Spleen (tissue), 11 donors: ENCODE measurements around the gene CETN3. TPM values are rescaled to one million over a fixed set of nuclear protein-coding genes. Genes with fewer than 3 reads are reported as not detected.
"Not testable (repeated sequence)": the region's sequence is repeated elsewhere in the genome, so short reads cannot be mapped to it uniquely, and the experiment has no call there.

ENCODE experiments used
- DNase-seq: peaks from one replicate; pipeline ENCODE4 v3.0.0-alpha.2; 2020
- H3K27ac ChIP-seq, 8 donors: fragments of 200-600 bp; sonication (generic) in 7 of 8; 1 replicate in 4 of 8; 2 replicates in 4 of 8; pipeline versions ENCODE4 v1.5.0 to v1.8.0; 2016 to 2021; ENCODE audit warnings: inconsistent platforms in 4 of 8, mild to moderate bottlenecking in 4 of 8, moderate library complexity in 1 of 8
- H3K27me3 ChIP-seq, 7 donors: fragments of 200-600 bp; sonication (generic) in 6 of 7; replicated peaks in 1 of 7; 1 replicate in 4 of 7; 2 replicates in 3 of 7; pipeline versions ENCODE4 v1.5.0 to v1.8.0; 2016 to 2021; ENCODE audit warnings: inconsistent platforms in 3 of 7, mild to moderate bottlenecking in 1 of 7
- H3K36me3 ChIP-seq, 6 donors: fragments of 200-600 bp; sonication (generic) in 5 of 6; 1 replicate in 4 of 6; 2 replicates in 2 of 6; pipeline versions ENCODE4 v1.5.0 to v1.8.0; 2016 to 2021; ENCODE audit warnings: inconsistent platforms in 2 of 6
- H3K4me1 ChIP-seq, 6 donors: fragments of 200-600 bp; sonication (generic) in 5 of 6; 1 replicate in 3 of 6; 2 replicates in 3 of 6; pipeline versions ENCODE4 v1.5.0 to v1.8.0; 2016 to 2021; ENCODE audit warnings: inconsistent platforms in 3 of 6
- H3K4me3 ChIP-seq, 8 donors: fragments of 200-600 bp; sonication (generic) in 7 of 8; 1 replicate in 4 of 8; 2 replicates in 4 of 8; pipeline versions ENCODE4 v1.5.0 to v1.8.0; 2016 to 2021; ENCODE audit warnings: inconsistent platforms in 4 of 8, mild to moderate bottlenecking in 4 of 8, moderate library complexity in 2 of 8
- H3K9me3 ChIP-seq, 8 donors: fragments of 200-600 bp; sonication (generic) in 7 of 8; 1 replicate in 4 of 8; 2 replicates in 4 of 8; pipeline versions ENCODE4 v1.5.0 to v1.8.0; 2016 to 2021; ENCODE audit warnings: inconsistent platforms in 4 of 8
- CTCF ChIP-seq, 11 experiments: fragments of 200-600 bp in 7 of 11; fragments of 450-650 bp in 4 of 11; sonication (generic) in 4 of 11; IDR thresholded peaks in 8 of 11; conservative IDR thresholded peaks in 3 of 11; 1 replicate in 7 of 11; 2 replicates in 4 of 11; pipeline versions ENCODE4 v1.4.0 to v1.8.0; 2016 to 2021; ENCODE audit warnings: antibody characterized with exemption in 11 of 11, inconsistent platforms in 4 of 11, mild to moderate bottlenecking in 1 of 11
- POLR2A ChIP-seq, 3 donors: fragments of 450-650 bp; IDR thresholded peaks; one replicate each; pipeline ENCODE4 v1.5.1; 2017; ENCODE audit warnings: antibody characterized with exemption in 3 of 3, mild to moderate bottlenecking in 1 of 3
- POLR2AphosphoS5 ChIP-seq, 3 donors: sonication (generic); formaldehyde crosslinking; IDR thresholded peaks; one replicate each; pipeline ENCODE4 v1.5.1; 2017; ENCODE audit warnings: antibody characterized with exemption in 3 of 3
- WGBS, 5 donors: extraction: QIAGEN DNeasy Blood & Tissue Kit in 3 of 5; methylation state at CpG; one replicate each; pipeline versions ENCODE4 v1.1.5 to v1.1.7; 2013 to 2018; 5-methylcytosine and 5-hydroxymethylcytosine counted together
- intact Hi-C: fragments of 100-400 bp; cut with DNase I; formaldehyde crosslinking; loops from one replicate; pipeline ENCODE4 v1.15.0; 2023; ENCODE audit warnings: low total_unique reads
- polyA plus RNA-seq, 3 donors: library from polyadenylated mRNA; stranded (reverse); fragments of 200-250 nt; gene quantifications; one replicate each; pipeline ENCODE4 v1.2.1, GENCODE V29; 2013
- total RNA-seq, 7 donors: library from RNA; depleted of rRNA in 3 of 7; stranded (reverse); fragments of >200 nt in 3 of 7; fragmentation: NEBNext Ultra II Directional in 4 of 7; extraction: Animal tissue kit (Norgen Biotek cat#: 25700) in 4 of 7; gene quantifications; one replicate each; pipeline versions ENCODE4 v1.1.0 to v1.2.1, GENCODE V29; 2016 to 2021
- donor health status: healthy with polysubstance abuse.
- donor health status: DM: no; HTN: no; CAD: no; lungs with moderate emphysema.
- donor health status: DM: no; HTN: no; CAD: no.
- donor health status: Bipolar disorder and iron deficiency.
- donor health status: healthy.
- donor health status: DM: no; HTN: no; CAD: no.
- donor health status: DM: yes; HTN: yes; CAD: no.

The CETN3 gene
- total and polyA plus RNA-seq, 10 donors = 7.8 to 28.2 (median 16.8) TPM

GRCh38 chr5:90379652-90380051 is 29.9 kb downstream of the CETN3 start:
- Histone ChIP-seq H3K36me3 (no peaks in the 10 kb centered on the region), H3K27me3 (peaks cover 0 to 7% (median 0%) of the 10 kb centered on the region in 7 donors), H3K27ac (no peak overlapping the region), H3K4me3 (no peak overlapping the region), H3K4me1 (no peaks in the 10 kb centered on the region), H3K9me3 (no peaks in the 10 kb centered on the region)
- DNase-seq = no peak
- intact Hi-C loops = no loop called here
- 74 to 90% (median 85%) methylated on average over 2 of the region's 2 CpGs for WGBS, 5 donors
- TF ChIP-seq POLR2A (IDR thresholded peaks at IDR 0.05) (no peak), POLR2AphosphoS5 (IDR thresholded peaks at IDR 0.05) (no peak), CTCF (IDR thresholded peaks at IDR 0.05 in 8 of 11, conservative IDR thresholded peaks at IDR 0.05 in 3 of 11) (no peak)

- WGBS, 5 donors = 83 to 93% (median 87%) methylated on average over 2 of the region's 2 CpGs
- H3K4me1 ChIP-seq = no peaks in the 10 kb centered on the region
- intact Hi-C loops = no loop called here
- no peak for DNase-seq
- no peaks in the 10 kb centered on the region for H3K36me3 ChIP-seq
- TF ChIP-seq CTCF (IDR thresholded peaks at IDR 0.05 in 8 of 11, conservative IDR thresholded peaks at IDR 0.05 in 3 of 11) (no peak), POLR2AphosphoS5 (IDR thresholded peaks at IDR 0.05) (no peak), POLR2A (IDR thresholded peaks at IDR 0.05) (no peak)
- H3K9me3 ChIP-seq = no peaks in the 10 kb centered on the region
- no peak overlapping the region for H3K4me3 ChIP-seq
- peaks cover 0 to 7% (median 0%) of the 10 kb centered on the region in 7 donors for H3K27me3 ChIP-seq
- H3K27ac ChIP-seq = no peak overlapping the region
Measured at GRCh38 chr5:90378752-90379151, 30.8 kb downstream of the CETN3 start.

- DNase-seq, H3K4me1 ChIP-seq, H3K27me3 ChIP-seq, H3K36me3 ChIP-seq, H3K4me3 ChIP-seq, H3K27ac ChIP-seq, intact Hi-C loops: not testable (repeated sequence)
- peaks cover 0 to 26% (median 10%) of the 10 kb centered on the region in 8 donors for H3K9me3 ChIP-seq
Measured at GRCh38 chr5:90371269-90371668, 38.3 kb downstream of the CETN3 start.

- TF ChIP-seq CTCF (IDR thresholded peaks at IDR 0.05 in 8 of 11, conservative IDR thresholded peaks at IDR 0.05 in 3 of 11) = no peak
- TF ChIP-seq POLR2AphosphoS5 (IDR thresholded peaks at IDR 0.05) = no peak
- TF ChIP-seq POLR2A (IDR thresholded peaks at IDR 0.05) = no peak
- Histone ChIP-seq H3K9me3 (peaks cover 0 to 26% (median 10%) of the 10 kb centered on the region in 8 donors), H3K27ac (no peak overlapping the region), H3K36me3 (no peaks in the 10 kb centered on the region), H3K4me3 (no peak overlapping the region), H3K4me1 (no peaks in the 10 kb centered on the region), H3K27me3 (no peaks in the 10 kb centered on the region)
- intact Hi-C loops = no loop called here
- 75 to 91% (median 83%) methylated on average over 3 of the region's 3 CpGs for WGBS, 5 donors
- no peak for DNase-seq
Measured at GRCh38 chr5:90368454-90369246, 40.9 kb downstream of the CETN3 start.
